ACC112 (cell line): ENCODE measurements around the gene SCCPDH.
"Not testable (repeated sequence)": the region's sequence is repeated elsewhere in the genome, so short reads cannot be mapped to it uniquely, and the experiment has no call there.

Experiments
- H2AFZ ChIP-seq: fragments of 200-600 bp; sonication (generic); one replicate; pipeline ENCODE4 v1.6.0; 2017; ENCODE audit warnings: antibody characterized with exemption, low read length; ENCODE audit not compliant: unreplicated experiment
- H3K27ac ChIP-seq: fragments of 200-600 bp; sonication (generic); 2 replicates; pipeline ENCODE4 v1.5.1; 2014; ENCODE audit warnings: low read depth, mild to moderate bottlenecking, antibody characterized with exemption, low read length, moderate library complexity
- H3K27me3 ChIP-seq: fragments of 200-600 bp; sonication (generic); 2 replicates; pipeline ENCODE4 v1.6.1; 2014; ENCODE audit warnings: mild to moderate bottlenecking, antibody characterized with exemption, low read length, moderate library complexity, mixed read lengths; ENCODE audit not compliant: insufficient read depth
- H3K36me3 ChIP-seq: fragments of 200-600 bp; sonication (generic); 2 replicates; pipeline ENCODE4 v1.6.1; 2016; ENCODE audit warnings: mild to moderate bottlenecking, antibody characterized with exemption, low read length, moderate library complexity, mixed read lengths; ENCODE audit not compliant: insufficient read depth
- H3K4me1 ChIP-seq: fragments of 200-600 bp; sonication (generic); one replicate; pipeline ENCODE4 v1.6.1; 2016; ENCODE audit warnings: low read length, mixed read lengths; ENCODE audit not compliant: insufficient read depth, unreplicated experiment, control insufficient read depth
- H3K4me3 ChIP-seq: fragments of 200-600 bp; sonication (generic); 2 replicates; pipeline ENCODE4 v1.5.1; 2014; ENCODE audit warnings: mild to moderate bottlenecking, low read depth, low read length
- H3K79me2 ChIP-seq: fragments of 200-600 bp; sonication (generic); one replicate; pipeline ENCODE4 v1.6.0; 2016; ENCODE audit warnings: low read length; ENCODE audit not compliant: control insufficient read depth, unreplicated experiment, insufficient read depth

Gene SCCPDH

DNA sequence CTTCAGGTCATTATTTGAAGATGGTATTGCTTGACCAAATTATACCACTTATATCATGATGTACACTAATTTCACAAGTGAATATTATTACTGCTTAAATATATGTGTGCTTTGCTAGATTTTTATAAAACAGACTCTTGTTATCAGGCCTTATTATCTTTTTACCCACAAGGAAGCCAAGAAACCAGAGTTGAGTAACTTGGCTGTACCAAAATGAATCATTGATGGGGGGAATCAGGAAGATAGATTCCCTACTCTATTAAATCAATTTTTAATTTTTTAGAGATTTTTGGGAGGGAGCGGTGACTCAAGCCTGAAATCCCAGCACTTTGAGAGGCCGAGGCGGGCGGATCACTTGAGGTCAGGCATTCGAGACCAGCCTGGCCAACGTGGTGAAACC lies 16.0 kb upstream of the SCCPDH start:
- Histone ChIP-seq H3K4me1 (peaks cover 8% of the 10 kb centered on the region), H3K27ac (0 out of 2 replicates have a peak overlapping the region, but pooled peaks have one; percentile 27), H3K36me3 (no peaks in the 10 kb centered on the region), H2AFZ (no peak overlapping the region), H3K79me2 (no peaks in the 10 kb centered on the region), H3K4me3 (no peak overlapping the region), H3K27me3 (peaks cover 10% of the 10 kb centered on the region; the same call in 1 of the 2 replicates)

DNA sequence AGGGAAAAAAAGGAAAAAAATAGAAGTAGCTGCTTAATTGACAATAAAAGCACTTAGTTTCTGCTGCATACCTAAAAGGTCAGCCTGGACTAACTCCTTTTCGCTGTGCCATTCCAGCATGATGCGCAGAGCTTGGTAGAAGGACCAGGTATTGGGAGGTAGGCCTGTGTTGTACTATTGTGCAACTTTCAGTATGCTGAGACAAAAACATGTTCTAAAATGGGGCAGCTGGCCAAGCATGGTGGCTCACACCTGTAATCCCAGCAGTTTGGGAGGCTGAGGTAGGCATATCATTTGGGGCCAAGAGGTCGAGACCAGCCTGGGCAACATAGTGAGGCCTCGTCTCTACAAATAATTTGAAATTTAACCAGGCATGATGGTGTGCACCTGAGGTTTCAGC lies 15.0 kb upstream of the SCCPDH start:
- Histone ChIP-seq H3K4me1 (peaks cover 8% of the 10 kb centered on the region), H3K27me3 (peaks cover 17% of the 10 kb centered on the region), H3K36me3 (no peaks in the 10 kb centered on the region), H2AFZ (no peak overlapping the region), H3K27ac (no peak overlapping the region), H3K4me3 (no peak overlapping the region), H3K79me2 (no peaks in the 10 kb centered on the region)

DNA sequence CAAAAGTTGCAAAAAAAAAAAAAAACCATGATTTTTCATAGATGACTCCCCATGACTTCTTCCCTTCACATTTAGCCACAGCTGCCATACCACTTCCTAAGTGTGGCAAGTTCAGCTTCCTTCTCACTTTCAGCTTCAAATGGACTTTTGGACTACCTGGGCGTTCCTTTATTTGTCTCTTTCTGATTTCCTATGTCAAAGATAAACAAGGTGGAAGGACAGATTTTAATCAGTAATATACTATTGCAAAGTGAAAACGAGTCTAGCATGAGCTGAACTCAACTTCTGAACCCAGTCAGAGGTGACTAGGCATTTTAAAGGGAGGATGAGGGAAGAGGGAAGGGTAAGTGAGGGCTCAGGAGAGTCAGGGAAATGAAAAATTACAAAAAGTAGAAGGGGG lies 14.4 kb upstream of the SCCPDH start:
- Histone ChIP-seq H2AFZ (no peak overlapping the region), H3K36me3 (no peaks in the 10 kb centered on the region), H3K27ac (no peak overlapping the region), H3K4me3 (no peak overlapping the region), H3K4me1 (peaks cover 4% of the 10 kb centered on the region), H3K79me2 (no peaks in the 10 kb centered on the region), H3K27me3 (peaks cover 17% of the 10 kb centered on the region)

DNA sequence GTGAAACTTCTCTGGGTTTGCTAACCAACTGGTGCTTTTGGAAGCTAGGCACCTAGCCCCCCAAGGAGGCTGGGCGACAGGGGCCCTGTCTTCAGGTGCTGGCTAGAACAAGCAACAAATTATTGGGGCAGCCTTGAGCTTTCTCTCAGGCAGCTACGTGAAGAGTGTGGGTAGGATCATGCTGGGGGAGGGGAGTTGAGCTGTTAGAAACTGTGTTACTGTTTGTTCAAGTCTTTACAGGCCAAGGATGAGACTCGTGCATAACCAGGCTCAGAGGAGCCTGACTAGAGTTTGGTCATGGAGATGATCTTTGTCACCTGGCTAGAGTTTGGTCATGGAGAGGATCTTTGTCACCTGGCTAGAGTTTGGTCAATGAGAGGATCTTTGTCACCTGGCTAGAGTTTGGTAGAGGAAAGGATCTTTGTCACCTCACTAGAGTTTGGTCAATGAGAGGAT lies 12.6 kb upstream of the SCCPDH start:
- peaks cover 17% of the 10 kb centered on the region for H3K27me3 ChIP-seq
- H3K4me1 ChIP-seq = no peaks in the 10 kb centered on the region
- H3K79me2 ChIP-seq = no peaks in the 10 kb centered on the region
- H2AFZ ChIP-seq = no peak overlapping the region
- H3K36me3 ChIP-seq = no peaks in the 10 kb centered on the region
- no peak overlapping the region for H3K27ac ChIP-seq
- H3K4me3 ChIP-seq = no peak overlapping the region

DNA sequence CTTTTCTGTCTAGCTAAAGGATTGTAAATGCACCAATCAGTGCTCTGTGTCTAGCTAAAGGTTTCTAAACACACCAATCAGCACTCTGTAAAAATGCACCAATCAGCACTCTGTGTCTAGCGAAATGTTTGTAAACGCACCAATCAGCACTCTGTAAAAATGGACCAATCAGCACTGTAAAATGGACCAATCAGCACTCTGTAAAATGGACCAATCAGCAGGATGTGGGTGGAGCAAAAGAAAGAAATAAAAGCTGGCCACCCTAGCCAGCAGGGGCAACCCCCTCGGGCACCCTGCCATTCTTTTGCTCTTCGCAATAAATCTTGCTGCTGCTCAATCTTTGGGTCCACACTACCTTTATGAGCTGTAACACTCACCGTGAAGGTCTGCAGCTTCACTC lies 11.8 kb upstream of the SCCPDH start:
- H2AFZ ChIP-seq, H3K4me1 ChIP-seq, H3K79me2 ChIP-seq, H3K4me3 ChIP-seq, H3K36me3 ChIP-seq, H3K27ac ChIP-seq: not testable (repeated sequence)
- peaks cover 17% of the 10 kb centered on the region for H3K27me3 ChIP-seq

DNA sequence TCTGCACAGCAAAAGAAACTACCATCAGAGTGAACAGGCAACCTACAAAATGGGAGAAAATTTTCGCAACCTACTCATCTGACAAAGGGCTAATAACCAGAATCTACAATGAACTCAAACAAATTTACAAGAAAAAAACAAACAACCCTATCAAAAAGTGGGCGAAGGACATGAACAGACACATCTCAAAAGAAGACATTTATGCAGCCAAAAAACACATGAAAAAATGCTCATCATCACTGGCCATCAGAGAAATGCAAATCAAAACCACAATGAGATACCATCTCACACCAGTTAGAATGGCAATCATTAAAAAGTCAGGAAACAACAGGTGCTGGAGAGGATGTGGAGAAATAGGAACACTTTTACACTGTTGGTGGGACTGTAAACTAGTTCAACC lies 4.8 kb upstream of the SCCPDH start:
- not testable (repeated sequence) for H3K27me3 ChIP-seq, H3K4me3 ChIP-seq, H3K79me2 ChIP-seq, H2AFZ ChIP-seq, H3K36me3 ChIP-seq, H3K4me1 ChIP-seq, H3K27ac ChIP-seq

DNA sequence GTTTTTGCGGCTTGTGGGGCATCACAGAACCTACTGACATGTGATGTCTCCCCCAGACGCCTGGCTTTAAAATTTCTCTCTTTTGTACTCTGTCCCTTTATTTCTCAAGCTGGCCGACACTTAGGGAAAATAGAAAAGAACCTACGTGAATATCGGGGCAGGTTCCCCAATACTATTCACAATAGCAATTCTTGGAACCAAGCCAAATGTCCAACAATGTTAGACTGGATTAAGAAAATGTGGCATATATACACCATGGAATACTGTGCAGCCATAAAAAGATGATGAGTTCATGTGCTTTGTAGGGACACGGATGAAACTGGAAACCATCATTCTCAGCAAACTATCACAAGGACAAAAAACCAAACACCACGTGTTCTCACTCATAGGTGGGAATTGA lies 3.4 kb upstream of the SCCPDH start:
- not testable (repeated sequence) for H3K27me3 ChIP-seq, H3K27ac ChIP-seq, H2AFZ ChIP-seq, H3K36me3 ChIP-seq, H3K4me3 ChIP-seq, H3K4me1 ChIP-seq
- peaks cover 11% of the 10 kb centered on the region for H3K79me2 ChIP-seq

DNA sequence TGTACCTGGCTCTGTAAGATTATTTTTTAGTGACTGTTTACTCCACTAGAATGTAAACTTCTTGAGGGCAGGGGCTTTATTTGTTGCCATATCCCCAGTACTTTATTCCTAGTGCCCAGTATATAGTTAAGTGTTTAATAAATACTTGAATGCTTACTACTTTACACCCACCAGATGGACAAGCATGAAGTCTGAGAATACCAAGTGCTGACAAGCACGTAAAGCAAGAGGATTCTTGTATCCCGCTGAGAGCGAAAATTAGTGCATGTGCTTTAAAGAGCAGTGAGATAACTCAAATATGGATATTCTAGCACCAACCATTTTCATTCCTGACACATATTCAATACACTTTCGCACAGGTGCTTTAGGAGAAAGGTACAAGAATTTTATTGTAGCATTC lies 1.5 kb upstream of the SCCPDH start:
- Histone ChIP-seq H3K36me3 (peaks cover 13% of the 10 kb centered on the region), H3K4me1 (peaks cover 9% of the 10 kb centered on the region), H3K79me2 (peaks cover 22% of the 10 kb centered on the region), H3K27me3 (no peaks in the 10 kb centered on the region), H3K4me3 (no peak overlapping the region; the same call in 1 of the 2 replicates), H2AFZ (no peak overlapping the region), H3K27ac (no peak overlapping the region)

DNA sequence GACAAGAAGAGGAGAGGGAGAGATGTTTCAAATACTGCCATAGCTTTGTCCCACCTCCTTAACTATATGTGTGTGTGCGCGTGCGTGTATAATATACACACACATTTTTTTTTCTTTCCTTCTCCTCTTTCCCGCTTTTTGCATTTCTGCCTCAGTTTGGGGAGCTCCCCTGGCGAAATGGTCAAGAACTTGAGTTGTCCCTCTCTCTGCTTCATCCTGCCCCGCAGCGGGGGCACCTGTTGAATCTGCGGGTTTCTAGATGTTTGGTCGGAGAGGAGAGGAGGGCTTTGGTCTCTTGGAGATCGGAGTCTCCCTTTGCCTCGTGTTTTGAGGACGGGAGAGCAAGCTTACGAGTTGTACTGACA lies 504 bp downstream of the SCCPDH start:
- Histone ChIP-seq H3K36me3 (peaks cover 24% of the 10 kb centered on the region), H3K4me1 (peaks cover 9% of the 10 kb centered on the region), H2AFZ (peak overlapping the region; percentile 98), H3K4me3 (peak overlapping the region; percentile 98), H3K27ac (peak overlapping the region; percentile 56; the same call in 1 of the 2 replicates), H3K27me3 (no peaks in the 10 kb centered on the region), H3K79me2 (peaks cover 22% of the 10 kb centered on the region)

DNA sequence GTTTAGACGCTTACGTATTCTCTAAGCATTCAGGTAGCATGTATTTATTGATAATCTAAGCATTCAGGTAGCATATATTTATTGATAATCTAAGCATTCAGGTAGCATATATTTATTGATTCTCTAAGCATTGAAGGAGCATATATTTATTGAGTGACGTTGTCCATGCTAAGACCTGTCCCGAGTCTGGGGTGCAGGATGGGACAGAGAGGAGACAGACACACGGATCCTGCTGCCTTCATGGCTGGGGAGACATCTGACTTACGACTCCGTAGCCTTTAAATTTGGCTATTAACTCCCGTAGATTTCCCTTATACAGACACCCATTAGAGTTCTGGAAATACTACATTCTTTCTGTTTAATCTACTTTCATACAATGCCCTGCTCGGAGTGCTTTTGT lies 982 bp downstream of the SCCPDH start:
- H3K4me1 ChIP-seq = peaks cover 9% of the 10 kb centered on the region
- H3K27me3 ChIP-seq = no peaks in the 10 kb centered on the region
- peaks cover 22% of the 10 kb centered on the region for H3K79me2 ChIP-seq
- H3K36me3 ChIP-seq = peaks cover 28% of the 10 kb centered on the region
- H2AFZ ChIP-seq = peak overlapping the region; percentile 98
- peak overlapping the region; percentile 28; the same call in 1 of the 2 replicates for H3K27ac ChIP-seq
- peak overlapping the region; percentile 98 for H3K4me3 ChIP-seq

DNA sequence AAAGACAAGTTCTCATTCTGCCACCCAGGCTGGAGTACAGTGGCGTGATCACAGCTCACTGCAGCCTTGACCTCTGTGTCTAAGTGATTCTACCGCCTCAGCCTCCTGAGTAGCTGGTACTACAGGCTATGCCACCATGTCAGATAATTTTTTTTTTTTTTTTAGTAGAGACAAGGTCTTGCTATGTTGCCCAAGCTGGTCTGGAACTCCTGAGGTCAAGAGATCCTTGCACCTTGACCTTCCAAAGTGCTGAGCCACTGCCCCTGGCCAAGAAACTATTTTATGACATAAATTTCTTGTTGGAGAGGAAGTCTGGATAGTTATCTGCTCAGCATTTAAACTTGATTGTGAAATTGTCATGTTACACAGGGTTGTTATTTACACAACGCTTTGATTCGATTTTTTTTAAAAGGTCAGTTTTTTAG lies 2.1 kb downstream of the SCCPDH start:
- Histone ChIP-seq H2AFZ (no peak overlapping the region), H3K36me3 (peaks cover 37% of the 10 kb centered on the region), H3K4me3 (no peak overlapping the region; the same call in 1 of the 2 replicates), H3K79me2 (peaks cover 22% of the 10 kb centered on the region), H3K4me1 (peaks cover 9% of the 10 kb centered on the region), H3K27me3 (no peaks in the 10 kb centered on the region), H3K27ac (no peak overlapping the region)
